Neuronal stem cell (in vitro differentiated cells): ENCODE results near the gene LNX2.

Source experiments
- DNase-seq: peaks from one replicate; pipeline ENCODE4 v3.0.0-alpha.2; 2013; ENCODE audit warnings: low spot score
- H2AFZ ChIP-seq: one replicate; pipeline ENCODE4 v1.6.1; 2013; ENCODE audit warnings: mild to moderate bottlenecking, low read length, inconsistent platforms
- H2AK5ac ChIP-seq: 2 replicates; pipeline ENCODE4 v1.6.1; 2013; ENCODE audit warnings: low read depth, mild to moderate bottlenecking, inconsistent platforms, low read length, moderate library complexity, mixed read lengths
- H2BK120ac ChIP-seq: 2 replicates; pipeline ENCODE4 v1.6.1; 2013; ENCODE audit warnings: low read depth, mild to moderate bottlenecking, inconsistent platforms, low read length, moderate library complexity, mixed read lengths
- H2BK12ac ChIP-seq: one replicate; pipeline ENCODE4 v1.6.1; 2013; ENCODE audit warnings: low read length, inconsistent platforms
- H2BK15ac ChIP-seq: 2 replicates; pipeline ENCODE4 v1.6.1; 2013; ENCODE audit warnings: mild to moderate bottlenecking, low read length, inconsistent platforms, mixed read lengths
- H2BK5ac ChIP-seq: one replicate; pipeline ENCODE4 v1.6.1; 2013; ENCODE audit warnings: inconsistent platforms, mild to moderate bottlenecking, low read length, moderate library complexity
- H3K14ac ChIP-seq: one replicate; pipeline ENCODE4 v1.6.1; 2013; ENCODE audit warnings: low read length, inconsistent platforms
- H3K18ac ChIP-seq: 2 replicates; pipeline ENCODE4 v1.6.1; 2013; ENCODE audit warnings: low read length, inconsistent platforms
- H3K23ac ChIP-seq: 2 replicates; pipeline ENCODE4 v1.6.1; 2013; ENCODE audit warnings: low read depth, mild to moderate bottlenecking, mixed read lengths, low read length, inconsistent platforms; ENCODE audit not compliant: poor library complexity
- H3K27ac ChIP-seq: replicated peaks from 3 replicates; pipeline ENCODE4 v1.5.1; 2013; ENCODE audit warnings: low read length, inconsistent platforms
- H3K27me3 ChIP-seq, 3 experiments: 2 replicates each; pipeline ENCODE4 v1.6.1; 2013; ENCODE audit warnings: low read length in 3 of 3, mild to moderate bottlenecking in 2 of 3, inconsistent platforms in 1 of 3, low read depth in 1 of 3, mixed read lengths in 1 of 3, moderate library complexity in 1 of 3; ENCODE audit not compliant: control insufficient read depth in 3 of 3, insufficient read depth in 3 of 3
- H3K36me3 ChIP-seq, 2 donors: replicated peaks in 1 of 2; 2 replicates each; pipeline ENCODE4 v1.6.1; 2013; ENCODE audit warnings: low read length in 2 of 2; ENCODE audit not compliant: control insufficient read depth in 2 of 2, insufficient read depth in 2 of 2
- H3K4ac ChIP-seq: 2 replicates; pipeline ENCODE4 v1.6.1; 2013; ENCODE audit warnings: inconsistent platforms, mild to moderate bottlenecking, low read length, moderate library complexity
- H3K4me1 ChIP-seq, 2 donors: 1 replicate in 1 of 2; 2 replicates in 1 of 2; pipeline ENCODE4 v1.6.1; 2013; ENCODE audit warnings: low read length in 2 of 2, low read depth in 1 of 2; ENCODE audit not compliant: control insufficient read depth in 2 of 2, insufficient read depth in 1 of 2
- H3K4me2 ChIP-seq: one replicate; pipeline ENCODE4 v1.6.1; 2013; ENCODE audit warnings: mild to moderate bottlenecking, low read length, inconsistent platforms; ENCODE audit not compliant: insufficient read depth, poor library complexity, severe bottlenecking
- H3K4me3 ChIP-seq, 2 donors: 2 replicates each; pipeline ENCODE4 v1.5.1; 2013; ENCODE audit warnings: low read length in 2 of 2, mild to moderate bottlenecking in 2 of 2, inconsistent platforms in 1 of 2, moderate library complexity in 1 of 2
- H3K79me1 ChIP-seq: one replicate; pipeline ENCODE4 v1.6.1; 2013; ENCODE audit warnings: low read depth, mild to moderate bottlenecking, inconsistent platforms, low read length, moderate library complexity
- H3K9ac ChIP-seq: one replicate; pipeline ENCODE4 v1.6.1; 2013; ENCODE audit warnings: mild to moderate bottlenecking, low read depth, low read length, inconsistent platforms; ENCODE audit not compliant: poor library complexity
- H3K9me3 ChIP-seq, 2 donors: replicated peaks in 1 of 2; 2 replicates each; pipeline versions ENCODE3 to v1.6.1; 2013; ENCODE audit warnings: low read length in 2 of 2, mild to moderate bottlenecking in 2 of 2, inconsistent platforms in 1 of 2, low read depth in 1 of 2, mixed read lengths in 1 of 2, moderate library complexity in 1 of 2; ENCODE audit not compliant: control insufficient read depth in 2 of 2, insufficient read depth in 1 of 2
- H4K8ac ChIP-seq: one replicate; pipeline ENCODE4 v1.6.1; 2013; ENCODE audit warnings: low read depth, mild to moderate bottlenecking, inconsistent platforms, low read length, moderate library complexity
- H4K91ac ChIP-seq: one replicate; pipeline ENCODE4 v1.6.1; 2013; ENCODE audit warnings: low read length, low read depth, mild to moderate bottlenecking, inconsistent platforms; ENCODE audit not compliant: poor library complexity
- WGBS, 2 donors: extraction: QIAGEN DNeasy Blood & Tissue Kit; methylation state at CpG; one replicate each; pipeline ENCODE4 v1.1.7; 2013; ENCODE audit warnings: missing lambda C conversion rate in 2 of 2, mixed read lengths in 1 of 2; ENCODE audit not compliant: insufficient read length in 2 of 2, insufficient replicate concordance in 1 of 2; ENCODE audit errors: extremely low coverage in 2 of 2; 5-methylcytosine and 5-hydroxymethylcytosine counted together

LNX2 gene

DNA sequence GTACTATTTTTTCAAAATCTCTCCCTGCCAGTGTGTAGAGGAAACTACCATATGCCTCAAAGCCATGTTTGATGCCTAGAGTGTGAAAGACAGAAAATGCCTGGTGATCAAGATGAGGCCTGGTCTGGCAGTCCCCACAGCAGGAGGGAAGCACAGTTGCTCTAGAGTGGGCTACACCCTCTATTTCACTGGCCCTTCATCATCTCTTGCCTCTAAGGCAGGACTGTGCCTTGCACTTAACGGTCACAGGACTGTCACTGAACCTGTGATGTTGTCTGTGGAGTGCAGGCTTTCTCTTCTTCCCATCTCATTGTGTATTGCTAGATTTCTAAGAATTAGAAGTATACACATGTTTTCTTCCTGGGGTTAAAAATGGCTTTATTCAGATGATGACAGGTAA, 17.7 kb upstream of the LNX2 start:
- H2BK12ac ChIP-seq = no peak overlapping the region

DNA sequence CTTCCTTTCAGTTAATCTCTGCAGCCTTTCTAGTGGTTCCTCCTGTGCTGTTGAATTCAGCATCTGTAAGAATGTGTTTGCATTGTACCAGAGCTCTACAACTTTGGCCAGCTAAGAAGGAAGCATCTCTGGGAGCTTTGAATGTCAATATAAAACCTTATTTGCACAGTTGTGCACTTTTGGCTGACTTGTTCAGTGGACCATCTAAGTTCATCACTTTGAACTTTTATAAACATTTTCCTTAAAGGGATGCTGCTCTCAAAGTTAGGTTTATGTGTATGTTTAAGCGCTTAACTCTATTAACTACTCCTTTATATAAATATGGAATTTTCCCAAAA, 16.9 kb upstream of the LNX2 start:
- no peak overlapping the region for H2BK120ac ChIP-seq
- no peak overlapping the region for H2BK5ac ChIP-seq
- DNase-seq = no peak
- WGBS, 2 donors = no CpG with 5 or more reads among the region's 1 CpG
- H3K23ac ChIP-seq = no peak overlapping the region
- H3K4ac ChIP-seq = no peak overlapping the region
- H3K4me2 ChIP-seq = no peak overlapping the region
- no peak overlapping the region for H3K9ac ChIP-seq
- no peak overlapping the region for H2AFZ ChIP-seq
- H4K91ac ChIP-seq = no peak overlapping the region
- H3K27me3 ChIP-seq = no peaks in the 10 kb centered on the region
- no peak overlapping the region for H3K27ac ChIP-seq
- no peak overlapping the region for H3K18ac ChIP-seq
- no peak overlapping the region for H2AK5ac ChIP-seq
- no peak overlapping the region for H2BK15ac ChIP-seq
- no peak overlapping the region for H3K4me3 ChIP-seq
- no peak overlapping the region for H4K8ac ChIP-seq
- peaks cover 2% of the 10 kb centered on the region for H3K79me1 ChIP-seq
- no peaks in the 10 kb centered on the region for H3K9me3 ChIP-seq
- no peak overlapping the region for H3K14ac ChIP-seq
- H2BK12ac ChIP-seq = no peak overlapping the region
- H3K4me1 ChIP-seq = peaks cover 0 to 2% of the 10 kb centered on the region in 2 donors
- H3K36me3 ChIP-seq = peaks cover 5 to 34% of the 10 kb centered on the region in 2 donors

More for the DNA sequence above, 17.7 kb upstream of the LNX2 start:
- Histone ChIP-seq H3K14ac (peak overlapping the region; percentile 75), H2AK5ac (no peak overlapping the region), H3K36me3 (peaks cover 3 to 27% of the 10 kb centered on the region in 2 donors), H3K27ac (no peak overlapping the region), H3K27me3 (no peaks in the 10 kb centered on the region), H2BK15ac (no peak overlapping the region), H2AFZ (no peak overlapping the region), H2BK120ac (no peak overlapping the region), H3K4me2 (no peak overlapping the region), H3K23ac (no peak overlapping the region), H3K9me3 (no peaks in the 10 kb centered on the region), H4K8ac (no peak overlapping the region), H3K4ac (no peak overlapping the region), H3K79me1 (peaks cover 2% of the 10 kb centered on the region), H4K91ac (no peak overlapping the region), H3K9ac (peak overlapping the region; percentile 83), H3K18ac (peak overlapping the region; percentile 44), H3K4me3 (no peak overlapping the region), H3K4me1 (peaks cover 0 to 2% of the 10 kb centered on the region in 2 donors), H2BK5ac (no peak overlapping the region)
- no CpG with 5 or more reads among the region's 1 CpG for WGBS, 2 donors
- DNase-seq = no peak

DNA sequence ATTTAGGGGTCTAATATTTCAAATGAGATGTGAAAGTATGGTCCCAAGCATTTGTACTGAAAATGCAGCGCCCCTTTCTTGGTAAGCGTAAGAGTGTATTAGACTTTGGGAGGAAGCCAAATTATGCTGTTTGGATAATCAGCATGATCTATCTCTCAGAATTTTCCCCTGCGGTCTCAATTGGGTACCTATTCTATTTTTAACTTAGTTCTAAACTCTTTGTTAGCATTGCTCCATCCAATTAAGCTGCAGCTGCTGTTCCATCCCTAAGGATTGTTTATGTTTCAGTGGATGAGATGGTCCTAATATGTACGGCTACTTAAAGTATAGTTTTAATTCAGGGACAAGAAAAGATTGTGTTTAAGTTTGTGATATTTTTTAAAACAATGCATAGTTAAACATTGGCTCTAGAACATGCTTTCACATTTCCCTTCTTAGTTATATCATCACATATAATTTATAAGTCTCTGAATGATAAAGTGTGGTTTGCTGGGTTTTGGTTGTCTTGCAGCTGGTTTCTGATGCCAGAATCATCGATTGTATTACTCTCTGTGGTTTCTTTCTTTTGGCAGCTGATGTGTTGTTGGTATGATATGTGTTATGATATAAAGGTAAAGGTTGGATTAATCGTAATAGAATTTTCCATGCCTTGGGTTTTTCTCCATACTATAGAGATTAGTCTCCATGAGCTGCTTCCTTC, 16.4 kb upstream of the LNX2 start:
- H2BK120ac ChIP-seq = no peak overlapping the region
- H4K8ac ChIP-seq = no peak overlapping the region
- no peak overlapping the region for H3K27ac ChIP-seq
- no peak overlapping the region for H3K4me3 ChIP-seq
- peaks cover 0 to 2% of the 10 kb centered on the region in 2 donors for H3K4me1 ChIP-seq
- H2BK5ac ChIP-seq = no peak overlapping the region
- H3K4ac ChIP-seq = no peak overlapping the region
- no peak overlapping the region for H3K4me2 ChIP-seq
- no peak overlapping the region for H3K14ac ChIP-seq
- H3K36me3 ChIP-seq = peaks cover 5 to 39% of the 10 kb centered on the region in 2 donors
- no peak overlapping the region for H3K23ac ChIP-seq
- H2BK12ac ChIP-seq = no peak overlapping the region
- no peak overlapping the region for H2AK5ac ChIP-seq
- H2BK15ac ChIP-seq = no peak overlapping the region
- H3K18ac ChIP-seq = no peak overlapping the region
- DNase-seq = no peak
- no peak overlapping the region for H2AFZ ChIP-seq
- H3K27me3 ChIP-seq = no peaks in the 10 kb centered on the region
- H3K9ac ChIP-seq = no peak overlapping the region
- H4K91ac ChIP-seq = no peak overlapping the region
- H3K9me3 ChIP-seq = no peaks in the 10 kb centered on the region
- H3K79me1 ChIP-seq = peaks cover 2% of the 10 kb centered on the region
- 100% methylated on average over 1 of the region's 6 CpGs; no CpG with 5 or more reads in 1 of the 2 donors for WGBS, 2 donors

- Histone ChIP-seq H3K4me3 (no peak overlapping the region), H3K9ac (no peak overlapping the region), H4K8ac (no peak overlapping the region), H2AFZ (no peak overlapping the region), H3K36me3 (peaks cover 6 to 48% of the 10 kb centered on the region in 2 donors), H3K4ac (no peak overlapping the region), H3K79me1 (peaks cover 6% of the 10 kb centered on the region), H3K27ac (no peak overlapping the region), H4K91ac (no peak overlapping the region), H3K18ac (no peak overlapping the region), H3K27me3 (no peaks in the 10 kb centered on the region), H2BK5ac (no peak overlapping the region), H3K23ac (no peak overlapping the region), H3K4me2 (no peak overlapping the region), H3K4me1 (peaks cover 0 to 2% of the 10 kb centered on the region in 2 donors), H3K9me3 (no peaks in the 10 kb centered on the region), H2BK12ac (no peak overlapping the region), H2AK5ac (no peak overlapping the region), H2BK15ac (no peak overlapping the region), H2BK120ac (no peak overlapping the region), H3K14ac (no peak overlapping the region)
- DNase-seq = no peak
- WGBS, 2 donors = no CpG with 5 or more reads among the region's 1 CpG
Measured at GRCh38 chr13:27635266-27635665, 14.9 kb upstream of the LNX2 start.
